ENCODE measurements around the gene RELL2.

GRCh38 chr5:141681295-141681694 lies 44.5 kb downstream of the RELL2 start:
- TF ChIP-seq NFIC (IDR thresholded peaks at IDR 0.05) (no peak), CREB1 (IDR thresholded peaks at IDR 0.05; ENCODE audit: low read depth) (no peak), MAX (IDR thresholded peaks at IDR 0.05) (no peak), TCF12 (IDR thresholded peaks at IDR 0.05; ENCODE audit: low read depth) (no peak), FOXM1 (IDR thresholded peaks at IDR 0.05; ENCODE audit: borderline replicate concordance, low read depth) (no peak), YY1 (IDR thresholded peaks at IDR 0.05; ENCODE audit: low read depth) (no peak), EP300 (IDR thresholded peaks at IDR 0.05; ENCODE audit: borderline replicate concordance) (no peak), RAD21 (IDR thresholded peaks at IDR 0.05; ENCODE audit: low read depth) (no peak), EGR1 (IDR thresholded peaks at IDR 0.05) (no peak), CEBPB (IDR thresholded peaks at IDR 0.05) (no peak), TAF1 (IDR thresholded peaks at IDR 0.05; ENCODE audit: low read depth) (no peak), ZBTB7A (IDR thresholded peaks at IDR 0.05; ENCODE audit: low read depth) (no peak)
- TF ChIP-seq, protein P1, sequence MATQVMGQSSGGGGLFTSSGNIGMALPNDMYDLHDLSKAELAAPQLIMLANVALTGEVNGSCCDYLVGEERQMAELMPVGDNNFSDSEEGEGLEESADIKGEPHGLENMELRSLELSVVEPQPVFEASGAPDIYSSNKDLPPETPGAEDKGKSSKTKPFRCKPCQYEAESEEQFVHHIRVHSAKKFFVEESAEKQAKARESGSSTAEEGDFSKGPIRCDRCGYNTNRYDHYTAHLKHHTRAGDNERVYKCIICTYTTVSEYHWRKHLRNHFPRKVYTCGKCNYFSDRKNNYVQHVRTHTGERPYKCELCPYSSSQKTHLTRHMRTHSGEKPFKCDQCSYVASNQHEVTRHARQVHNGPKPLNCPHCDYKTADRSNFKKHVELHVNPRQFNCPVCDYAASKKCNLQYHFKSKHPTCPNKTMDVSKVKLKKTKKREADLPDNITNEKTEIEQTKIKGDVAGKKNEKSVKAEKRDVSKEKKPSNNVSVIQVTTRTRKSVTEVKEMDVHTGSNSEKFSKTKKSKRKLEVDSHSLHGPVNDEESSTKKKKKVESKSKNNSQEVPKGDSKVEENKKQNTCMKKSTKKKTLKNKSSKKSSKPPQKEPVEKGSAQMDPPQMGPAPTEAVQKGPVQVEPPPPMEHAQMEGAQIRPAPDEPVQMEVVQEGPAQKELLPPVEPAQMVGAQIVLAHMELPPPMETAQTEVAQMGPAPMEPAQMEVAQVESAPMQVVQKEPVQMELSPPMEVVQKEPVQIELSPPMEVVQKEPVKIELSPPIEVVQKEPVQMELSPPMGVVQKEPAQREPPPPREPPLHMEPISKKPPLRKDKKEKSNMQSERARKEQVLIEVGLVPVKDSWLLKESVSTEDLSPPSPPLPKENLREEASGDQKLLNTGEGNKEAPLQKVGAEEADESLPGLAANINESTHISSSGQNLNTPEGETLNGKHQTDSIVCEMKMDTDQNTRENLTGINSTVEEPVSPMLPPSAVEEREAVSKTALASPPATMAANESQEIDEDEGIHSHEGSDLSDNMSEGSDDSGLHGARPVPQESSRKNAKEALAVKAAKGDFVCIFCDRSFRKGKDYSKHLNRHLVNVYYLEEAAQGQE (IDR thresholded peaks at IDR 0.05; ENCODE audit: low read depth) = no peak
- TF ChIP-seq, protein P2, sequence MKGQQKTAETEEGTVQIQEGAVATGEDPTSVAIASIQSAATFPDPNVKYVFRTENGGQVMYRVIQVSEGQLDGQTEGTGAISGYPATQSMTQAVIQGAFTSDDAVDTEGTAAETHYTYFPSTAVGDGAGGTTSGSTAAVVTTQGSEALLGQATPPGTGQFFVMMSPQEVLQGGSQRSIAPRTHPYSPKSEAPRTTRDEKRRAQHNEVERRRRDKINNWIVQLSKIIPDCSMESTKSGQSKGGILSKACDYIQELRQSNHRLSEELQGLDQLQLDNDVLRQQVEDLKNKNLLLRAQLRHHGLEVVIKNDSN (IDR thresholded peaks at IDR 0.05) = no peak
